ENCODE data around the gene FGD3.

GRCh38 chr9:93039976-93040375, 92.7 kb downstream of the FGD3 start:
- TF ChIP-seq, protein P1, sequence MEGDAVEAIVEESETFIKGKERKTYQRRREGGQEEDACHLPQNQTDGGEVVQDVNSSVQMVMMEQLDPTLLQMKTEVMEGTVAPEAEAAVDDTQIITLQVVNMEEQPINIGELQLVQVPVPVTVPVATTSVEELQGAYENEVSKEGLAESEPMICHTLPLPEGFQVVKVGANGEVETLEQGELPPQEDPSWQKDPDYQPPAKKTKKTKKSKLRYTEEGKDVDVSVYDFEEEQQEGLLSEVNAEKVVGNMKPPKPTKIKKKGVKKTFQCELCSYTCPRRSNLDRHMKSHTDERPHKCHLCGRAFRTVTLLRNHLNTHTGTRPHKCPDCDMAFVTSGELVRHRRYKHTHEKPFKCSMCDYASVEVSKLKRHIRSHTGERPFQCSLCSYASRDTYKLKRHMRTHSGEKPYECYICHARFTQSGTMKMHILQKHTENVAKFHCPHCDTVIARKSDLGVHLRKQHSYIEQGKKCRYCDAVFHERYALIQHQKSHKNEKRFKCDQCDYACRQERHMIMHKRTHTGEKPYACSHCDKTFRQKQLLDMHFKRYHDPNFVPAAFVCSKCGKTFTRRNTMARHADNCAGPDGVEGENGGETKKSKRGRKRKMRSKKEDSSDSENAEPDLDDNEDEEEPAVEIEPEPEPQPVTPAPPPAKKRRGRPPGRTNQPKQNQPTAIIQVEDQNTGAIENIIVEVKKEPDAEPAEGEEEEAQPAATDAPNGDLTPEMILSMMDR (IDR thresholded peaks at IDR 0.05; ENCODE audit: borderline replicate concordance, extremely low read depth, low read length, poor library complexity, severe bottlenecking): no peak
- no peak for TF ChIP-seq EZH2 (IDR thresholded peaks at IDR 0.05; ENCODE audit: borderline replicate concordance, low read depth, low read length, severe bottlenecking)
